ENCODE results near the gene GRIA4.

GRIA4 gene

DNA sequence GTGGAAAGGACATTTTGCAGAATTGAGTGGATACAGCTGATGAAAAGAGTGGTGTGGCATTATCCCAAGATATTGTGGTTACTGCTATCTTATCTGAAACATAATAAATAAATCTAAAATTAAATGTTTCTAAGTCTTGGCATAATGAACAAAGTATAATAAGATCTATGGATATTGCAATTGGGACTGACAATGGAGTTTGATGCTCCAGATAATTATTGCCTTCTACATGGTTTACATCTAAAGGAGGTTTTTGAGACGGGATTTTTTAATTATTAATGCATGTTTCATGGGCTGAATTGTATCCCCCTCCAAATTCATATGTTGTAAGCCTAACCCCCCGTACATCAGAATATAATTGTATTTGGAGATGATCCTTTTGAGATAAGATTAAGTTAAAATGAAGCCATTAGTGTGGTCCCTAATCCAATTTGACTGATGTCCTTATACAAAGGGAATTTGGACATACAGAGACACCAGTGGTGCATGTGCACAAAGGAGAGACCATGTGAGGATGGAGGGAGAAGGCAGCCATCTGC is 213.7 kb downstream of the GRIA4 start:
- no peak overlapping the region for H3K4me3 ChIP-seq (ENCODE audit: low read length)
- no peak for DNase-seq (ENCODE audit: low read depth)
- TF ChIP-seq, protein P1, sequence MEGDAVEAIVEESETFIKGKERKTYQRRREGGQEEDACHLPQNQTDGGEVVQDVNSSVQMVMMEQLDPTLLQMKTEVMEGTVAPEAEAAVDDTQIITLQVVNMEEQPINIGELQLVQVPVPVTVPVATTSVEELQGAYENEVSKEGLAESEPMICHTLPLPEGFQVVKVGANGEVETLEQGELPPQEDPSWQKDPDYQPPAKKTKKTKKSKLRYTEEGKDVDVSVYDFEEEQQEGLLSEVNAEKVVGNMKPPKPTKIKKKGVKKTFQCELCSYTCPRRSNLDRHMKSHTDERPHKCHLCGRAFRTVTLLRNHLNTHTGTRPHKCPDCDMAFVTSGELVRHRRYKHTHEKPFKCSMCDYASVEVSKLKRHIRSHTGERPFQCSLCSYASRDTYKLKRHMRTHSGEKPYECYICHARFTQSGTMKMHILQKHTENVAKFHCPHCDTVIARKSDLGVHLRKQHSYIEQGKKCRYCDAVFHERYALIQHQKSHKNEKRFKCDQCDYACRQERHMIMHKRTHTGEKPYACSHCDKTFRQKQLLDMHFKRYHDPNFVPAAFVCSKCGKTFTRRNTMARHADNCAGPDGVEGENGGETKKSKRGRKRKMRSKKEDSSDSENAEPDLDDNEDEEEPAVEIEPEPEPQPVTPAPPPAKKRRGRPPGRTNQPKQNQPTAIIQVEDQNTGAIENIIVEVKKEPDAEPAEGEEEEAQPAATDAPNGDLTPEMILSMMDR (conservative IDR thresholded peaks at IDR 0.05; ENCODE audit: low read length), result no peak

DNA sequence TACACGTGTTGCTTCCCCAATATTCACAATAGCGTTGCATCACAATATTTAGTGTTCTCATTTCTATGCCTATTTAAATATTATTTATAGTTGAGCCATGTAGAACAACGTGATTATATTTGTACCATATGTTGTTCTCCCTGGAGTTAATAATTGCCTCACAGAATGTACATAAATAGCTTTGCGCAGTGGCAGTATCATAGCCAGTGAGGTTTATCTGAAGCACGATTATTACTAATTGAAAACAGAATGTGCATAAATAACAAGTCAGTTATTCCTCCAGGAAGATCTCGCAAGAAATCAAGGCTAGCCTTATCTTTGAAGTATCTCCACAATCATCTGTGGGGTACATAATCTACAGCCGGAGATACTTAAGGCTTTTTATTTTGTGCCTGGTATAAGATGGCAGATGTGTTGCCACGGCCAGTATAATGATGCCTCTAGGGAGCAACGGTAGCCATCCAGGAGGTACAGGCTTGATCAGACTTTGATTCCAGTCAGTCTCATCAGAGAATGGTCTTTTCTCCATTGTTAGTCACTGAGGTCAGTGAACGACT is 214.7 kb downstream of the GRIA4 start:
- H3K4me3 ChIP-seq (ENCODE audit: low read length), result no peak overlapping the region
- DNase-seq (ENCODE audit: low read depth), result no peak
- TF ChIP-seq, protein P1 (conservative IDR thresholded peaks at IDR 0.05; ENCODE audit: low read length), result no peak

DNA sequence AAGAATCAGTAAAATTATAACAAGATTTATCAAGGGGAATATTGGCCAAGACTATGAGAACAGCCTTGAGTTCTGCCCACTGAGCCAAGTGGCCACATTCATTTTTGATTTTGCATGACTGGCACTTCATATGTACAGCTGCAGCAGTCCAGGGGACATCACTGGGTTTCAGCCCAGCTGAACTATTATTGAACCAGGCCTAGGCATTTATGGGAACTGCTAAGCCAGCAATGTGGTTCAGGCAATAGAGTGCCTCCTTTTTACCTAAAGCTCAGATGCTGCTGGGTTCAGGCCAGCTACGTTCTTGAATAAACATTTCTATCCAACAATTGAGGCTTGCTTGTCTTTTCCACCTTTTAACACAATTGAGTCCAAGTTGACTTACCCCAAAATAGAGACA is 215.3 kb downstream of the GRIA4 start:
- TF ChIP-seq, protein P1 (conservative IDR thresholded peaks at IDR 0.05; ENCODE audit: low read length), result no peak
- no peak overlapping the region for H3K4me3 ChIP-seq (ENCODE audit: low read length)
- DNase-seq (ENCODE audit: low read depth), result no peak

GRCh38 chr11:105827906-105828305 is 218.0 kb downstream of the GRIA4 start:
- TF ChIP-seq, protein P1 (conservative IDR thresholded peaks at IDR 0.05; ENCODE audit: low read length), result no peak
- no peak overlapping the region for H3K4me3 ChIP-seq (ENCODE audit: low read length)
- DNase-seq (ENCODE audit: low read depth), result no peak

DNA sequence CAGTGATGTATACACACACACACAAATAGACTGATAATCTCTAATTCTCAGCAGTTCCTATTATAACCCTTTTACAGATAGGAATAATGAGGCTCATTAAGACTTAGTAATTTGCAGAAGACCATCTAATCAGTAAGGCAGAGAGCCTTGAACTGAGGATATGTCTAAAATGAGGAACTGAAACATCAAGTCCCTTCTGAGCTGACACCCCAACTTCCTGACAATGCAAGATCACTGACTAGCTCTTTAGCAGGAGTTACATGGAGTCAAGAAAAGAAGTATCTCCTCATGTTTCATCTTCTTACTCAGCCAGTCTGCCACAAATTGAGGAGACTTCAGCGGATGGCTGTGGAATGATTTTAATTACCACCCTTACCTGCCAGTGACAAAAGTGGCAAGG is 219.2 kb downstream of the GRIA4 start:
- DNase-seq (ENCODE audit: low read depth), result no peak
- TF ChIP-seq, protein P1 (conservative IDR thresholded peaks at IDR 0.05; ENCODE audit: low read length), result no peak
- H3K4me3 ChIP-seq (ENCODE audit: low read length), result no peak overlapping the region

DNA sequence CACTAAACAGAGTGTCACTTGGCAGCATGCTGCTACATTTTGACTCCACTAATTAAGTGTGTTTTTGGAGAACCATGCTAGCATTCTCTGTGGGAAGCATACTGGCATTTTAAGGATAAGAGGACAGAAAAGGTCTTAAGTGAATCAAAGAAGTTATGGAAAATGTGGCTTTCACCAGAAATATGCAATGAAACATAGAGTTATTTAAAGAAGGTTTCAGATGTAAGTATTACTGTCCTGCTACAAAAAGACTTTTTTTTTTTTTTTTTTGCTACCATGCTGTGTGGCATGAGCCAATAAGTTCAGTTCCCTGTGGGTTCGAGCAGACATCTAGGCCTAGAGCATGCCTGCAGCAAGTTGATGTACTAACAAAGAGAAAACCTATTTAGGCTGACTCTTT is 224.6 kb downstream of the GRIA4 start:
- no peak for DNase-seq (ENCODE audit: low read depth)
- TF ChIP-seq, protein P1 (conservative IDR thresholded peaks at IDR 0.05; ENCODE audit: low read length), result no peak
- H3K4me3 ChIP-seq (ENCODE audit: low read length), result no peak overlapping the region

DNA sequence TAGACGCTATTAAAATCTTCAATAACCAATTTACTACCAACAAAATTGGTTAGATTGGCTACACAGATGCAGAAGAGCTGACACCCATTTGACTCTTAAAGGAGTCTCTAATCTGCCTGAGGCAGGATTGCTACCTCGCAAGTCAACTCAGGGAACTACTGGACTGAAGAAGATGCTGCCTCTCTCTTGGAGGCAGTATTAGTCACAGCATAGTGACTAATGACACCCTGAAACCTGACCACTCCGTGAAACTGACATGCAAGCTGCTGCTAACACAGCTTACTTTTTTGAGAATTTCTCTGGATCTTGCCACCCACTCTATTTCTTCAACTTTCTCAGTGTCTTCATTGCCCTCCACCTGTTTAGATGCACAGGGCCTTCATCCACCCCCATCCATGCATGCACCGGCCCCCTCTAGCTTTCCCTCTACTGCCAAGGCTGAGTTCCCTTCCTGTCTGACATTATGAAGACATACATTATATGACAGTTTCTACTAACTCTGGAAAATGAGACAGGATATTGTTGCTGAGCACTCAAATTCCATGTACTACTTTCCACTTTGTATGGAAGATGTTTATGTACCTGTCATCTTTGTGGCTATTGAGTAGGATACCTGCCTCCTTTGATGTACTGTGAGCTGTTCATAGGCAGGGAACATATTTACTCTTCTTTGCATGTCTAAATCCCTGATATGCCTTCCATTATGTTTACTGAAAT is 229.0 kb downstream of the GRIA4 start:
- no peak for DNase-seq (ENCODE audit: low read depth)
- H3K4me3 ChIP-seq (ENCODE audit: low read length), result no peak overlapping the region
- TF ChIP-seq, protein P1 (conservative IDR thresholded peaks at IDR 0.05; ENCODE audit: low read length), result no peak
